DOHH2 (cell line): ENCODE data around the gene SSBP1.
A peak's percentile ranks its signal among the peaks of the same experiment; 100 is the strongest.

Experiments
- H3F3A ChIP-seq: fragments of 200-600 bp; sonication (generic), shearing (Covaris generic); 2 replicates; pipeline ENCODE4 v1.6.0; 2016; ENCODE audit warnings: antibody characterized with exemption, mild to moderate bottlenecking; ENCODE audit not compliant: control insufficient read depth, insufficient read depth
- H3K27ac ChIP-seq: fragments of 200-600 bp; sonication (generic); 2 replicates; pipeline ENCODE4 v1.5.1; 2014; ENCODE audit warnings: low read depth, mild to moderate bottlenecking, low read length, moderate library complexity
- H3K27me3 ChIP-seq: fragments of 200-600 bp; sonication (generic); 2 replicates; pipeline ENCODE4 v1.6.1; 2014; ENCODE audit warnings: mild to moderate bottlenecking, low read length, mixed read lengths; ENCODE audit not compliant: control insufficient read depth
- H3K36me3 ChIP-seq: fragments of 200-600 bp; sonication (generic); 2 replicates; pipeline ENCODE4 v1.6.1; 2014; ENCODE audit warnings: mild to moderate bottlenecking, low read length, moderate library complexity, mixed read lengths; ENCODE audit not compliant: control insufficient read depth
- H3K4me1 ChIP-seq: fragments of 200-600 bp; sonication (generic); 2 replicates; pipeline ENCODE4 v1.6.1; 2014; ENCODE audit warnings: mild to moderate bottlenecking, low read length, mixed read lengths; ENCODE audit not compliant: control insufficient read depth
- H3K4me2 ChIP-seq: fragments of 200-600 bp; sonication (generic); 2 replicates; pipeline ENCODE4 v1.6.0; 2014; ENCODE audit warnings: mild to moderate bottlenecking, low read length, moderate library complexity
- H3K4me3 ChIP-seq: fragments of 200-600 bp; sonication (generic); 2 replicates; pipeline ENCODE4 v1.5.1; 2014; ENCODE audit warnings: mild to moderate bottlenecking, low read length, mixed read lengths
- H3K79me2 ChIP-seq: fragments of 200-600 bp; sonication (generic); 2 replicates; pipeline ENCODE4 v1.6.1; 2014; ENCODE audit warnings: mild to moderate bottlenecking, low read length, mixed read lengths; ENCODE audit not compliant: control insufficient read depth
- H3K9me2 ChIP-seq: fragments of 200-600 bp; sonication (generic); replicated peaks from 2 replicates; pipeline ENCODE4 v1.6.1; 2014; ENCODE audit warnings: mild to moderate bottlenecking, low read length, mixed read lengths; ENCODE audit not compliant: control insufficient read depth
- H3K9me3 ChIP-seq: fragments of 200-600 bp; sonication (generic); 2 replicates; pipeline ENCODE4 v1.6.1; 2014; ENCODE audit warnings: antibody characterized with exemption, low read length, mixed read lengths; ENCODE audit not compliant: control insufficient read depth, insufficient read depth
- H4K20me1 ChIP-seq: fragments of 200-600 bp; sonication (generic); 2 replicates; pipeline ENCODE4 v1.6.0; 2014; ENCODE audit warnings: low read depth, mild to moderate bottlenecking, antibody characterized with exemption, low read length, moderate library complexity; ENCODE audit not compliant: control insufficient read depth, insufficient read depth
- EZH2phosphoT487 ChIP-seq: fragments of 200-600 bp; sonication (generic); IDR thresholded peaks from 2 replicates; pipeline ENCODE4 v1.6.1; 2017; ENCODE audit warnings: borderline replicate concordance, mild to moderate bottlenecking, antibody characterized with exemption, low read length, moderate library complexity, mixed read lengths
- TF ChIP-seq, protein P1 (sequence below): fragments of 200-600 bp; sonication (generic); IDR thresholded peaks from one replicate; pipeline ENCODE4 v1.5.1; 2014; ENCODE audit warnings: antibody characterized with exemption, mild to moderate bottlenecking, low read depth, low read length; ENCODE audit not compliant: poor library complexity, severe bottlenecking

The SSBP1 gene

DNA sequence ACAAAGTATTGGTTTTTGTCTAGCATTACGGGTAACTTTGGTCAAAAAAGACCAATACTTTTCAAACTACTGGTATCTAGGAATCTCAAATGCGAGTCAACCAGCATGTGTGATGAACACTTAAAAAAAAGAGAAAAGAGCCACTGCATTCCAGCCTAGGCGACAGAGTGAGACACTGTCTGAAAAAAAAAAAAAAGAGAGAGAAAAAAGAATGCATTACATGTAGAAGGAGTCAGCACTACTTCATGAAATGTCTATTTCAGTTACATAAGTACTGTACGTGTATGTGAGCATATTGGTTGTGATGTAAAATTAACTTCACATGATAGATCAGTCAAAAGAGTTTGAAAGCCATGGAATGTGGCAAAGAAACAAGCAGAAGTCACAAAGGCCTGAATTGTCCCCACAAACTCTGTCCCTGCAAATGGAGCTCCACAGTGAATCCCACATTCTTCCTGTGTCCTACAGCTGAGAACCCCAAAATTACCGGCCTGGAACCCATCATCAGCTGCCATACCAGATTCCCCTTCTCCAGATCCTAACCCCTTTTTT, 37.8 kb upstream of the SSBP1 start:
- no peak overlapping the region for H3K27ac ChIP-seq
- H3K9me3 ChIP-seq, result no peaks in the 10 kb centered on the region
- H3K79me2 ChIP-seq, result no peaks in the 10 kb centered on the region
- peaks cover 43% of the 10 kb centered on the region for H3K4me1 ChIP-seq
- peak overlapping the region; percentile 75 for H3K4me2 ChIP-seq
- H4K20me1 ChIP-seq, result no peaks in the 10 kb centered on the region
- peaks cover 4% of the 10 kb centered on the region; the same call in 1 of the 2 replicates for H3F3A ChIP-seq
- peak overlapping the region; percentile 66 for H3K4me3 ChIP-seq
- H3K36me3 ChIP-seq, result no peaks in the 10 kb centered on the region
- no peak for TF ChIP-seq EZH2phosphoT487
- TF ChIP-seq, protein P1, sequence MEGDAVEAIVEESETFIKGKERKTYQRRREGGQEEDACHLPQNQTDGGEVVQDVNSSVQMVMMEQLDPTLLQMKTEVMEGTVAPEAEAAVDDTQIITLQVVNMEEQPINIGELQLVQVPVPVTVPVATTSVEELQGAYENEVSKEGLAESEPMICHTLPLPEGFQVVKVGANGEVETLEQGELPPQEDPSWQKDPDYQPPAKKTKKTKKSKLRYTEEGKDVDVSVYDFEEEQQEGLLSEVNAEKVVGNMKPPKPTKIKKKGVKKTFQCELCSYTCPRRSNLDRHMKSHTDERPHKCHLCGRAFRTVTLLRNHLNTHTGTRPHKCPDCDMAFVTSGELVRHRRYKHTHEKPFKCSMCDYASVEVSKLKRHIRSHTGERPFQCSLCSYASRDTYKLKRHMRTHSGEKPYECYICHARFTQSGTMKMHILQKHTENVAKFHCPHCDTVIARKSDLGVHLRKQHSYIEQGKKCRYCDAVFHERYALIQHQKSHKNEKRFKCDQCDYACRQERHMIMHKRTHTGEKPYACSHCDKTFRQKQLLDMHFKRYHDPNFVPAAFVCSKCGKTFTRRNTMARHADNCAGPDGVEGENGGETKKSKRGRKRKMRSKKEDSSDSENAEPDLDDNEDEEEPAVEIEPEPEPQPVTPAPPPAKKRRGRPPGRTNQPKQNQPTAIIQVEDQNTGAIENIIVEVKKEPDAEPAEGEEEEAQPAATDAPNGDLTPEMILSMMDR, result no peak
- peaks cover 55% of the 10 kb centered on the region for H3K27me3 ChIP-seq
- no peaks in the 10 kb centered on the region for H3K9me2 ChIP-seq

GRCh38 chr7:141700848-141701371, 37.2 kb upstream of the SSBP1 start:
- Histone ChIP-seq H4K20me1 (no peaks in the 10 kb centered on the region), H3K27me3 (peaks cover 53% of the 10 kb centered on the region), H3K9me2 (no peaks in the 10 kb centered on the region), H3K4me1 (peaks cover 42% of the 10 kb centered on the region), H3K79me2 (no peaks in the 10 kb centered on the region), H3K4me3 (peak overlapping the region; percentile 66), H3K4me2 (peak overlapping the region; percentile 75), H3K27ac (no peak overlapping the region), H3K36me3 (no peaks in the 10 kb centered on the region), H3F3A (peaks cover 4% of the 10 kb centered on the region; the same call in 1 of the 2 replicates), H3K9me3 (no peaks in the 10 kb centered on the region)
- TF ChIP-seq, protein P1, result no peak

- H3K27me3 ChIP-seq, result peaks cover 54% of the 10 kb centered on the region
- H3K36me3 ChIP-seq, result no peaks in the 10 kb centered on the region
- no peaks in the 10 kb centered on the region for H3K79me2 ChIP-seq
- no peak for TF ChIP-seq EZH2phosphoT487
- TF ChIP-seq, protein P1, result no peak
- H3K27ac ChIP-seq, result no peak overlapping the region
- peak overlapping the region; percentile 72 for H3K4me2 ChIP-seq
- H3K9me2 ChIP-seq, result no peaks in the 10 kb centered on the region
- no peaks in the 10 kb centered on the region for H3K9me3 ChIP-seq
- no peaks in the 10 kb centered on the region for H4K20me1 ChIP-seq
- peaks cover 36% of the 10 kb centered on the region for H3K4me1 ChIP-seq
- H3F3A ChIP-seq, result peaks cover 4% of the 10 kb centered on the region; the same call in 1 of the 2 replicates
- peak overlapping the region; percentile 75 for H3K4me3 ChIP-seq
Measured at GRCh38 chr7:141701489-141702046, 36.6 kb upstream of the SSBP1 start.
